ENCODE results near the gene CD44.

Gene CD44

GRCh38 chr11:35257281-35257680 is 118.3 kb downstream of the CD44 start:
- peak overlapping the region; percentile 75 to 88 for H3K27ac Mint-ChIP-seq
- peaks cover 19 to 21% of the 10 kb centered on the region in 2 donors for H3K4me1 Mint-ChIP-seq (ENCODE audit: low read depth in 2 of 2)
- H3K4me3 Mint-ChIP-seq, result peak overlapping the region; percentile 14 to 54
- ATAC-seq (replicated peaks) (peak; percentile 99), DNase-seq (no peak)
- H3K9me3 Mint-ChIP-seq, result no peaks in the 10 kb centered on the region
- H3K36me3 Mint-ChIP-seq (ENCODE audit: insufficient read depth), result no peaks in the 10 kb centered on the region
- H3K27me3 Mint-ChIP-seq, result peaks cover 0 to 5% of the 10 kb centered on the region in 2 donors

- no peak for DNase-seq
- Mint-ChIP-seq H3K4me1 (ENCODE audit: low read depth in 2 of 2) (peaks cover 20 to 21% of the 10 kb centered on the region in 2 donors), H3K9me3 (no peaks in the 10 kb centered on the region), H3K4me3 (no peak overlapping the region), H3K27me3 (peaks cover 0 to 5% of the 10 kb centered on the region in 2 donors), H3K27ac (no peak overlapping the region), H3K36me3 (ENCODE audit: insufficient read depth) (no peaks in the 10 kb centered on the region)
- no peak for ATAC-seq (replicated peaks)
These were observed 120.6 kb downstream of the CD44 start for GRCh38 chr11:35259529-35259928.

- peaks cover 18 to 21% of the 10 kb centered on the region in 2 donors for H3K4me1 Mint-ChIP-seq (ENCODE audit: low read depth in 2 of 2)
- H3K4me3 Mint-ChIP-seq, result no peak overlapping the region
- ATAC-seq (replicated peaks) (no peak), DNase-seq (no peak)
- no peaks in the 10 kb centered on the region for H3K36me3 Mint-ChIP-seq (ENCODE audit: insufficient read depth)
- no peak overlapping the region for H3K27ac Mint-ChIP-seq
- no peaks in the 10 kb centered on the region for H3K9me3 Mint-ChIP-seq
- peaks cover 0 to 5% of the 10 kb centered on the region in 2 donors for H3K27me3 Mint-ChIP-seq
These were observed 121.5 kb downstream of the CD44 start for GRCh38 chr11:35260342-35260985.

- no peak for DNase-seq
- ATAC-seq (replicated peaks), result no peak
- no peak overlapping the region for H3K4me3 Mint-ChIP-seq
- H3K27ac Mint-ChIP-seq, result no peak overlapping the region
- peaks cover 0 to 5% of the 10 kb centered on the region in 2 donors for H3K27me3 Mint-ChIP-seq
- no peaks in the 10 kb centered on the region for H3K36me3 Mint-ChIP-seq (ENCODE audit: insufficient read depth)
- H3K9me3 Mint-ChIP-seq, result no peaks in the 10 kb centered on the region
- peaks cover 14 to 16% of the 10 kb centered on the region in 2 donors for H3K4me1 Mint-ChIP-seq (ENCODE audit: low read depth in 2 of 2)
These were observed 122.2 kb downstream of the CD44 start for GRCh38 chr11:35261197-35261596.

- DNase-seq (no peak), ATAC-seq (replicated peaks) (no peak)
- Mint-ChIP-seq H3K4me1 (ENCODE audit: low read depth in 2 of 2) (peaks cover 7 to 9% of the 10 kb centered on the region in 2 donors), H3K27me3 (peaks cover 0 to 5% of the 10 kb centered on the region in 2 donors), H3K27ac (no peak overlapping the region), H3K4me3 (no peak overlapping the region), H3K36me3 (ENCODE audit: insufficient read depth) (no peaks in the 10 kb centered on the region), H3K9me3 (no peaks in the 10 kb centered on the region)
These were observed 123.1 kb downstream of the CD44 start for GRCh38 chr11:35262056-35262455.

- Mint-ChIP-seq H3K9me3 (no peaks in the 10 kb centered on the region), H3K36me3 (ENCODE audit: insufficient read depth) (no peaks in the 10 kb centered on the region), H3K27ac (no peak overlapping the region), H3K27me3 (peaks cover 0 to 5% of the 10 kb centered on the region in 2 donors), H3K4me3 (no peak overlapping the region), H3K4me1 (ENCODE audit: low read depth in 2 of 2) (peaks cover 1 to 2% of the 10 kb centered on the region in 2 donors)
- DNase-seq (no peak), ATAC-seq (replicated peaks) (no peak)
These were observed 123.8 kb downstream of the CD44 start for GRCh38 chr11:35262735-35263134.

GRCh38 chr11:35265755-35266454 is 126.9 kb downstream of the CD44 start:
- H3K4me3 Mint-ChIP-seq, result no peak overlapping the region
- H3K9me3 Mint-ChIP-seq, result no peaks in the 10 kb centered on the region
- H3K27ac Mint-ChIP-seq, result no peak overlapping the region
- ATAC-seq (replicated peaks), result no peak
- H3K4me1 Mint-ChIP-seq (ENCODE audit: low read depth in 2 of 2), result peaks cover 0 to 3% of the 10 kb centered on the region in 2 donors
- no peak for DNase-seq
- H3K36me3 Mint-ChIP-seq (ENCODE audit: insufficient read depth), result no peaks in the 10 kb centered on the region
- H3K27me3 Mint-ChIP-seq, result no peaks in the 10 kb centered on the region

- no peak for ATAC-seq (replicated peaks)
- DNase-seq, result no peak
- Mint-ChIP-seq H3K4me3 (no peak overlapping the region), H3K36me3 (ENCODE audit: insufficient read depth) (no peaks in the 10 kb centered on the region), H3K4me1 (ENCODE audit: low read depth in 2 of 2) (peaks cover 8 to 12% of the 10 kb centered on the region in 2 donors), H3K27ac (no peak overlapping the region), H3K27me3 (no peaks in the 10 kb centered on the region), H3K9me3 (no peaks in the 10 kb centered on the region)
These were observed 128.5 kb downstream of the CD44 start for GRCh38 chr11:35267504-35267903.

- no peak overlapping the region for H3K27ac Mint-ChIP-seq
- no peaks in the 10 kb centered on the region for H3K27me3 Mint-ChIP-seq
- H3K4me1 Mint-ChIP-seq (ENCODE audit: low read depth in 2 of 2), result peaks cover 18 to 26% of the 10 kb centered on the region in 2 donors
- H3K36me3 Mint-ChIP-seq (ENCODE audit: insufficient read depth), result no peaks in the 10 kb centered on the region
- H3K4me3 Mint-ChIP-seq, result no peak overlapping the region
- no peaks in the 10 kb centered on the region for H3K9me3 Mint-ChIP-seq
- DNase-seq (no peak), ATAC-seq (replicated peaks) (no peak)
These were observed 131.4 kb downstream of the CD44 start for GRCh38 chr11:35270342-35270741.

GRCh38 chr11:35271031-35271430 is 132.1 kb downstream of the CD44 start:
- Mint-ChIP-seq H3K36me3 (ENCODE audit: insufficient read depth) (no peaks in the 10 kb centered on the region), H3K4me1 (ENCODE audit: low read depth in 2 of 2) (peaks cover 23 to 26% of the 10 kb centered on the region in 2 donors), H3K9me3 (no peaks in the 10 kb centered on the region), H3K27ac (peak overlapping the region; percentile 21 to 71), H3K4me3 (no peak overlapping the region), H3K27me3 (no peaks in the 10 kb centered on the region)
- ATAC-seq (replicated peaks) (no peak), DNase-seq (no peak)

GRCh38 chr11:35272391-35272902 is 133.5 kb downstream of the CD44 start:
- no peaks in the 10 kb centered on the region for H3K27me3 Mint-ChIP-seq

GRCh38 chr11:35274909-35275785 is 136.2 kb downstream of the CD44 start:
- no peaks in the 10 kb centered on the region for H3K9me3 Mint-ChIP-seq
- H3K27ac Mint-ChIP-seq, result no peak overlapping the region
- DNase-seq (no peak), ATAC-seq (replicated peaks) (no peak)
- peaks cover 26% of the 10 kb centered on the region in 2 donors for H3K4me1 Mint-ChIP-seq (ENCODE audit: low read depth in 2 of 2)
- no peak overlapping the region for H3K4me3 Mint-ChIP-seq
- peaks cover 6% of the 10 kb centered on the region for H3K36me3 Mint-ChIP-seq (ENCODE audit: insufficient read depth)
- H3K27me3 Mint-ChIP-seq, result no peaks in the 10 kb centered on the region

More at GRCh38 chr11:35272391-35272902, 133.5 kb downstream of the CD44 start:
- peaks cover 26% of the 10 kb centered on the region in 2 donors for H3K4me1 Mint-ChIP-seq (ENCODE audit: low read depth in 2 of 2)
- ATAC-seq (replicated peaks) (peak; percentile 93), DNase-seq (peak; percentile 50 to 57 (median 53))
- no peaks in the 10 kb centered on the region for H3K9me3 Mint-ChIP-seq
- peak overlapping the region; percentile 0 to 42 for H3K4me3 Mint-ChIP-seq
- H3K36me3 Mint-ChIP-seq (ENCODE audit: insufficient read depth), result peaks cover 4% of the 10 kb centered on the region
- H3K27ac Mint-ChIP-seq, result peak overlapping the region; percentile 21 to 71

- Mint-ChIP-seq H3K4me3 (no peak overlapping the region), H3K9me3 (no peaks in the 10 kb centered on the region), H3K27me3 (no peaks in the 10 kb centered on the region), H3K27ac (peak overlapping the region in 1 of 2 donors; percentile 91), H3K36me3 (ENCODE audit: insufficient read depth) (peaks cover 8% of the 10 kb centered on the region), H3K4me1 (ENCODE audit: low read depth in 2 of 2) (peaks cover 26% of the 10 kb centered on the region in 2 donors)
- ATAC-seq (replicated peaks) (no peak), DNase-seq (no peak)
These were observed 136.8 kb downstream of the CD44 start for GRCh38 chr11:35275786-35276170.

Data from effector memory CD8-positive, alpha-beta T cell (primary cell).